ENCODE data around the gene PPP2R2C.

- TF ChIP-seq CTCF (IDR thresholded peaks at IDR 0.05), result no peak
- TF ChIP-seq POLR2A (IDR thresholded peaks at IDR 0.05), result no peak
- TF ChIP-seq POLR2AphosphoS5 (IDR thresholded peaks at IDR 0.05), result no peak
These were observed 177.6 kb downstream of the PPP2R2C start for GRCh38 chr4:6294705-6295421.

All from prostate gland (tissue), 2 donors.